HEK293 (cell line): Measurements from ENCODE around the gene EIF3B.

Experiments used
- BCL11A ChIP-seq: fragments of 450-650 bp; formaldehyde crosslinking; IDR thresholded peaks from 2 replicates; pipeline ENCODE4 v1.5.1; 2016; ENCODE audit warnings: low read depth, missing biosample characterization, missing genetic modification characterization
- BCL11B ChIP-seq: fragments of 450-650 bp; formaldehyde crosslinking; IDR thresholded peaks from 2 replicates; pipeline ENCODE4 v1.5.1; 2016; ENCODE audit warnings: low read depth, missing biosample characterization, missing genetic modification characterization
- FEZF1 ChIP-seq: fragments of 450-650 bp; formaldehyde crosslinking; IDR thresholded peaks from 2 replicates; pipeline ENCODE4 v1.5.1; 2016; ENCODE audit warnings: missing biosample characterization, missing genetic modification characterization
- GFI1B ChIP-seq: fragments of 450-650 bp; formaldehyde crosslinking; IDR thresholded peaks from 2 replicates; pipeline ENCODE4 v1.5.1; 2016; ENCODE audit warnings: missing biosample characterization, missing genetic modification characterization
- OVOL3 ChIP-seq: fragments of 450-650 bp; formaldehyde crosslinking; IDR thresholded peaks from 2 replicates; pipeline ENCODE4 v1.5.1; 2016; ENCODE audit warnings: missing biosample characterization, missing genetic modification characterization
- SALL2 ChIP-seq: fragments of 450-650 bp; formaldehyde crosslinking; IDR thresholded peaks from 2 replicates; pipeline ENCODE4 v1.5.0; 2017; ENCODE audit warnings: missing biosample characterization, mild to moderate bottlenecking, missing genetic modification characterization, borderline replicate concordance
- ZBTB20 ChIP-seq: fragments of 450-650 bp; formaldehyde crosslinking; IDR thresholded peaks from 2 replicates; pipeline ENCODE4 v1.5.1; 2016; ENCODE audit warnings: missing biosample characterization, missing genetic modification characterization
- ZIC2 ChIP-seq: fragments of 450-650 bp; formaldehyde crosslinking; IDR thresholded peaks from 2 replicates; pipeline ENCODE4 v1.5.1; 2016; ENCODE audit warnings: missing biosample characterization, missing genetic modification characterization
- ZNF19 ChIP-seq: fragments of 450-650 bp; formaldehyde crosslinking; IDR thresholded peaks from 2 replicates; pipeline ENCODE4; 2016; ENCODE audit warnings: missing biosample characterization, missing genetic modification characterization, low read depth
- ZNF266 ChIP-seq: fragments of 450-650 bp; formaldehyde crosslinking; IDR thresholded peaks from 2 replicates; pipeline ENCODE4 v1.5.1; 2016; ENCODE audit warnings: missing biosample characterization, missing genetic modification characterization, low read depth
- ZNF350 ChIP-seq: fragments of 450-650 bp; formaldehyde crosslinking; IDR thresholded peaks from 2 replicates; pipeline ENCODE4 v1.5.0; 2017; ENCODE audit warnings: missing biosample characterization, mild to moderate bottlenecking, missing genetic modification characterization
- ZNF354C ChIP-seq: fragments of 450-650 bp; formaldehyde crosslinking; IDR thresholded peaks from 2 replicates; pipeline ENCODE4 v1.5.1; 2016; ENCODE audit warnings: missing biosample characterization, missing genetic modification characterization, low read depth, borderline replicate concordance
- ZNF529 ChIP-seq: fragments of 450-650 bp; formaldehyde crosslinking; IDR thresholded peaks from 2 replicates; pipeline ENCODE4 v1.5.1; 2017; ENCODE audit warnings: missing genetic modification characterization, missing biosample characterization; ENCODE audit not compliant: insufficient replicate concordance
- ZNF560 ChIP-seq: fragments of 450-650 bp; formaldehyde crosslinking; IDR thresholded peaks from 2 replicates; pipeline ENCODE4 v1.5.1; 2017; ENCODE audit warnings: missing biosample characterization, missing genetic modification characterization, borderline replicate concordance
- ZNF624 ChIP-seq: fragments of 450-650 bp; formaldehyde crosslinking; IDR thresholded peaks from 2 replicates; pipeline ENCODE4 v1.5.1; 2017; ENCODE audit warnings: missing biosample characterization, missing genetic modification characterization
- ZNF76 ChIP-seq: fragments of 450-650 bp; formaldehyde crosslinking; IDR thresholded peaks from 2 replicates; pipeline ENCODE4; 2016; ENCODE audit warnings: low read depth, missing biosample characterization, missing genetic modification characterization, borderline replicate concordance
- ZNF843 ChIP-seq: fragments of 450-650 bp; formaldehyde crosslinking; IDR thresholded peaks from 2 replicates; pipeline ENCODE4 v1.5.1; 2016; ENCODE audit warnings: missing biosample characterization, missing genetic modification characterization
- TF ChIP-seq, protein P1 (sequence below): fragments of 450-650 bp; formaldehyde crosslinking; IDR thresholded peaks from 2 replicates; pipeline ENCODE4 v1.5.1; 2016; ENCODE audit warnings: missing biosample characterization, missing genetic modification characterization
- TF ChIP-seq, protein P2 (sequence below): fragments of 450-650 bp; formaldehyde crosslinking; IDR thresholded peaks from 2 replicates; pipeline ENCODE4; 2016; ENCODE audit warnings: missing biosample characterization, missing genetic modification characterization
- TF ChIP-seq, protein P3 (sequence below): fragments of 450-650 bp; formaldehyde crosslinking; IDR thresholded peaks from 2 replicates; pipeline ENCODE4 v1.5.0; 2017; ENCODE audit warnings: missing biosample characterization, missing genetic modification characterization, borderline replicate concordance
- TF ChIP-seq, protein P4 (sequence below): fragments of 450-650 bp; formaldehyde crosslinking; optimal IDR thresholded peaks from 2 replicates; pipeline ENCODE3; 2016; ENCODE audit warnings: missing biosample characterization, mild to moderate bottlenecking, missing genetic modification characterization
- TF ChIP-seq, protein P5 (sequence below): fragments of 450-650 bp; formaldehyde crosslinking; IDR thresholded peaks from 2 replicates; pipeline ENCODE4 v1.5.1; 2016; ENCODE audit warnings: missing biosample characterization, missing genetic modification characterization
- TF ChIP-seq, protein P6 (sequence below): fragments of 450-650 bp; formaldehyde crosslinking; IDR thresholded peaks from 2 replicates; pipeline ENCODE4 v1.5.1; 2017; ENCODE audit warnings: missing biosample characterization, missing genetic modification characterization

EIF3B gene

DNA sequence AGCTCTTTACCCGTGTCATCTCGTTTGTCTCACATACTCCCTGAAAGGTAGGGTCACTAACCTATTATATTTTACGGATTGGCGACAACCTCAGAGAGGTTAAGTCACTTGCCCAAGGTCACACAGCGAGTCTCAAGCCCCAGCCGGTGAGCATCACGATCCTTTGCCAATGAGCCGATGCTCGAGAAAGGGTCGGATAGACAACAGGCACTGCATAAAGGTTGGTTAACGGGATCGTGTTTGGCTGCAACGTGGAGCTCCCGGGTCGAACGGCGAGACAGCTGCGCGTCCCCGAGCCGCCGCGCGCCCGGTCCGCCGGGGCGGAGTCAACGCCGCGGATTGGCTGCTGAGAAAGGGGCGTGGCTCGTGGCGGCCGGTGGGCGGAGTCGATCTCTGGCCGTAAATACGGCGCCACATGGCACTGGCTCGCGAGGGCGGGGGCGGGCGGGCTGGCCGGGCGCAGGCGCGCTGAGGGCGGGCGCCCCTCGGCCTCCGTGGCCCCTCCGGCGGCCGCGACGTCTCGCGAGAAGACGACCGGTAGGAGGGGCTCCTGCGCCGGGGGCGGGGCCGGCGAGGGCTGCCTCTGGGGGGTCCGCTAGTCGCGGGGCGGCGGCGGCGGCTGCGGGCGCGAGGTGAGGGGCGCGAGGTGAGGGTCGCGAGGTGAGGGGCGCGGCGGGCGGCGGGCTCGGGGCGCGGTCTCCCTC, 48.5 kb downstream of the EIF3B start, which contains the start of gene CHST12 (continued):
- TF ChIP-seq ZNF19 (no peak), ZNF624 (tag by site-specific recombination) (no peak), BCL11A (tag by site-specific recombination) (no peak), ZNF76 (tag by site-specific recombination) (no peak), ZNF354C (tag by site-specific recombination) (no peak), FEZF1 (no peak), ZNF266 (no peak), GFI1B (no peak), ZNF350 (tag by site-specific recombination) (no peak), SALL2 (tag by site-specific recombination) (no peak), ZIC2 (tag by site-specific recombination) (no peak), ZBTB20 (tag by site-specific recombination) (no peak), BCL11B (tag by site-specific recombination) (no peak), ZNF560 (tag by site-specific recombination) (no peak), OVOL3 (tag by site-specific recombination) (no peak), ZNF529 (tag by site-specific recombination) (no peak), ZNF843 (tag by site-specific recombination) (no peak)
- TF ChIP-seq, protein P1, sequence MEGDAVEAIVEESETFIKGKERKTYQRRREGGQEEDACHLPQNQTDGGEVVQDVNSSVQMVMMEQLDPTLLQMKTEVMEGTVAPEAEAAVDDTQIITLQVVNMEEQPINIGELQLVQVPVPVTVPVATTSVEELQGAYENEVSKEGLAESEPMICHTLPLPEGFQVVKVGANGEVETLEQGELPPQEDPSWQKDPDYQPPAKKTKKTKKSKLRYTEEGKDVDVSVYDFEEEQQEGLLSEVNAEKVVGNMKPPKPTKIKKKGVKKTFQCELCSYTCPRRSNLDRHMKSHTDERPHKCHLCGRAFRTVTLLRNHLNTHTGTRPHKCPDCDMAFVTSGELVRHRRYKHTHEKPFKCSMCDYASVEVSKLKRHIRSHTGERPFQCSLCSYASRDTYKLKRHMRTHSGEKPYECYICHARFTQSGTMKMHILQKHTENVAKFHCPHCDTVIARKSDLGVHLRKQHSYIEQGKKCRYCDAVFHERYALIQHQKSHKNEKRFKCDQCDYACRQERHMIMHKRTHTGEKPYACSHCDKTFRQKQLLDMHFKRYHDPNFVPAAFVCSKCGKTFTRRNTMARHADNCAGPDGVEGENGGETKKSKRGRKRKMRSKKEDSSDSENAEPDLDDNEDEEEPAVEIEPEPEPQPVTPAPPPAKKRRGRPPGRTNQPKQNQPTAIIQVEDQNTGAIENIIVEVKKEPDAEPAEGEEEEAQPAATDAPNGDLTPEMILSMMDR (tag by site-specific recombination), result no peak
- TF ChIP-seq, protein P2, sequence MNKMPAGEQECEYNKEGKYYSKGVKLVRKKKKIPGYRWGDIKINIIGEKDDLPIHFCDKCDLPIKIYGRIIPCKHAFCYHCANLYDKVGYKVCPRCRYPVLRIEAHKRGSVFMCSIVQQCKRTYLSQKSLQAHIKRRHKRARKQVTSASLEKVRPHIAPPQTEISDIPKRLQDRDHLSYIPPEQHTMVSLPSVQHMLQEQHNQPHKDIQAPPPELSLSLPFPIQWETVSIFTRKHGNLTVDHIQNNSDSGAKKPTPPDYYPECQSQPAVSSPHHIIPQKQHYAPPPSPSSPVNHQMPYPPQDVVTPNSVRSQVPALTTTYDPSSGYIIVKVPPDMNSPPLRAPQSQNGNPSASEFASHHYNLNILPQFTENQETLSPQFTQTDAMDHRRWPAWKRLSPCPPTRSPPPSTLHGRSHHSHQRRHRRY, result no peak
- TF ChIP-seq, protein P3, sequence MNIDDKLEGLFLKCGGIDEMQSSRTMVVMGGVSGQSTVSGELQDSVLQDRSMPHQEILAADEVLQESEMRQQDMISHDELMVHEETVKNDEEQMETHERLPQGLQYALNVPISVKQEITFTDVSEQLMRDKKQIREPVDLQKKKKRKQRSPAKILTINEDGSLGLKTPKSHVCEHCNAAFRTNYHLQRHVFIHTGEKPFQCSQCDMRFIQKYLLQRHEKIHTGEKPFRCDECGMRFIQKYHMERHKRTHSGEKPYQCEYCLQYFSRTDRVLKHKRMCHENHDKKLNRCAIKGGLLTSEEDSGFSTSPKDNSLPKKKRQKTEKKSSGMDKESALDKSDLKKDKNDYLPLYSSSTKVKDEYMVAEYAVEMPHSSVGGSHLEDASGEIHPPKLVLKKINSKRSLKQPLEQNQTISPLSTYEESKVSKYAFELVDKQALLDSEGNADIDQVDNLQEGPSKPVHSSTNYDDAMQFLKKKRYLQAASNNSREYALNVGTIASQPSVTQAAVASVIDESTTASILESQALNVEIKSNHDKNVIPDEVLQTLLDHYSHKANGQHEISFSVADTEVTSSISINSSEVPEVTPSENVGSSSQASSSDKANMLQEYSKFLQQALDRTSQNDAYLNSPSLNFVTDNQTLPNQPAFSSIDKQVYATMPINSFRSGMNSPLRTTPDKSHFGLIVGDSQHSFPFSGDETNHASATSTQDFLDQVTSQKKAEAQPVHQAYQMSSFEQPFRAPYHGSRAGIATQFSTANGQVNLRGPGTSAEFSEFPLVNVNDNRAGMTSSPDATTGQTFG, result no peak
- TF ChIP-seq, protein P4, sequence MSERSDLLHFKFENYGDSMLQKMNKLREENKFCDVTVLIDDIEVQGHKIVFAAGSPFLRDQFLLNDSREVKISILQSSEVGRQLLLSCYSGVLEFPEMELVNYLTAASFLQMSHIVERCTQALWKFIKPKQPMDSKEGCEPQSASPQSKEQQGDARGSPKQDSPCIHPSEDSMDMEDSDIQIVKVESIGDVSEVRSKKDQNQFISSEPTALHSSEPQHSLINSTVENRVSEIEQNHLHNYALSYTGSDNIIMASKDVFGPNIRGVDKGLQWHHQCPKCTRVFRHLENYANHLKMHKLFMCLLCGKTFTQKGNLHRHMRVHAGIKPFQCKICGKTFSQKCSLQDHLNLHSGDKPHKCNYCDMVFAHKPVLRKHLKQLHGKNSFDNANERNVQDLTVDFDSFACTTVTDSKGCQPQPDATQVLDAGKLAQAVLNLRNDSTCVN (tag by site-specific recombination), result peak; percentile 85
- TF ChIP-seq, protein P5, sequence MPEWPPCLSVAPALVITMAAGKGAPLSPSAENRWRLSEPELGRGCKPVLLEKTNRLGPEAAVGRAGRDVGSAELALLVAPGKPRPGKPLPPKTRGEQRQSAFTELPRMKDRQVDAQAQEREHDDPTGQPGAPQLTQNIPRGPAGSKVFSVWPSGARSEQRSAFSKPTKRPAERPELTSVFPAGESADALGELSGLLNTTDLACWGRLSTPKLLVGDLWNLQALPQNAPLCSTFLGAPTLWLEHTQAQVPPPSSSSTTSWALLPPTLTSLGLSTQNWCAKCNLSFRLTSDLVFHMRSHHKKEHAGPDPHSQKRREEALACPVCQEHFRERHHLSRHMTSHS, result no peak
- TF ChIP-seq, protein P6, sequence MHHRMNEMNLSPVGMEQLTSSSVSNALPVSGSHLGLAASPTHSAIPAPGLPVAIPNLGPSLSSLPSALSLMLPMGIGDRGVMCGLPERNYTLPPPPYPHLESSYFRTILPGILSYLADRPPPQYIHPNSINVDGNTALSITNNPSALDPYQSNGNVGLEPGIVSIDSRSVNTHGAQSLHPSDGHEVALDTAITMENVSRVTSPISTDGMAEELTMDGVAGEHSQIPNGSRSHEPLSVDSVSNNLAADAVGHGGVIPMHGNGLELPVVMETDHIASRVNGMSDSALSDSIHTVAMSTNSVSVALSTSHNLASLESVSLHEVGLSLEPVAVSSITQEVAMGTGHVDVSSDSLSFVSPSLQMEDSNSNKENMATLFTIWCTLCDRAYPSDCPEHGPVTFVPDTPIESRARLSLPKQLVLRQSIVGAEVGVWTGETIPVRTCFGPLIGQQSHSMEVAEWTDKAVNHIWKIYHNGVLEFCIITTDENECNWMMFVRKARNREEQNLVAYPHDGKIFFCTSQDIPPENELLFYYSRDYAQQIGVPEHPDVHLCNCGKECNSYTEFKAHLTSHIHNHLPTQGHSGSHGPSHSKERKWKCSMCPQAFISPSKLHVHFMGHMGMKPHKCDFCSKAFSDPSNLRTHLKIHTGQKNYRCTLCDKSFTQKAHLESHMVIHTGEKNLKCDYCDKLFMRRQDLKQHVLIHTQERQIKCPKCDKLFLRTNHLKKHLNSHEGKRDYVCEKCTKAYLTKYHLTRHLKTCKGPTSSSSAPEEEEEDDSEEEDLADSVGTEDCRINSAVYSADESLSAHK (tag by site-specific recombination), result no peak
